Ishikawa (cell line): ENCODE data around the gene FOXO6.

Experiments used
- CEBPB ChIP-seq: IDR thresholded peaks from 2 replicates; pipeline ENCODE4 v1.6.1; 2012
- CREB1 ChIP-seq: IDR thresholded peaks from 2 replicates; pipeline ENCODE4 v1.6.1; 2012; ENCODE audit warnings: low read depth
- EGR1 ChIP-seq: IDR thresholded peaks from 2 replicates; pipeline ENCODE4 v1.6.1; 2012
- EP300 ChIP-seq: IDR thresholded peaks from 2 replicates; pipeline ENCODE4 v1.6.1; 2012; ENCODE audit warnings: borderline replicate concordance
- FOXM1 ChIP-seq: IDR thresholded peaks from 2 replicates; pipeline ENCODE4 v1.6.1; 2012; ENCODE audit warnings: low read depth, borderline replicate concordance
- NFIC ChIP-seq: IDR thresholded peaks from 2 replicates; pipeline ENCODE4 v1.6.1; 2012
- RAD21 ChIP-seq: IDR thresholded peaks from 2 replicates; pipeline ENCODE4 v1.6.1; 2012; ENCODE audit warnings: low read depth
- TAF1 ChIP-seq: IDR thresholded peaks from 2 replicates; pipeline ENCODE4 v1.6.1; 2012; ENCODE audit warnings: low read depth, mild to moderate bottlenecking
- TCF12 ChIP-seq: IDR thresholded peaks from 2 replicates; pipeline ENCODE4 v1.6.1; 2012; ENCODE audit warnings: low read depth
- TEAD4 ChIP-seq: IDR thresholded peaks from 2 replicates; pipeline ENCODE4 v1.6.1; 2012
- YY1 ChIP-seq: IDR thresholded peaks from 2 replicates; pipeline ENCODE4 v1.6.1; 2012; ENCODE audit warnings: low read depth
- ZBTB7A ChIP-seq: IDR thresholded peaks from 2 replicates; pipeline ENCODE4 v1.6.1; 2012; ENCODE audit warnings: low read depth
- TF ChIP-seq, protein P1 (sequence below): IDR thresholded peaks from 2 replicates; pipeline ENCODE4 v1.6.1; 2012; ENCODE audit warnings: low read depth, mild to moderate bottlenecking
- TF ChIP-seq, protein P2 (sequence below): IDR thresholded peaks from 2 replicates; pipeline ENCODE4 v1.6.1; 2012
- TF ChIP-seq, protein P3 (sequence below): IDR thresholded peaks from 2 replicates; pipeline ENCODE4 v1.6.1; 2012

Gene FOXO6

DNA sequence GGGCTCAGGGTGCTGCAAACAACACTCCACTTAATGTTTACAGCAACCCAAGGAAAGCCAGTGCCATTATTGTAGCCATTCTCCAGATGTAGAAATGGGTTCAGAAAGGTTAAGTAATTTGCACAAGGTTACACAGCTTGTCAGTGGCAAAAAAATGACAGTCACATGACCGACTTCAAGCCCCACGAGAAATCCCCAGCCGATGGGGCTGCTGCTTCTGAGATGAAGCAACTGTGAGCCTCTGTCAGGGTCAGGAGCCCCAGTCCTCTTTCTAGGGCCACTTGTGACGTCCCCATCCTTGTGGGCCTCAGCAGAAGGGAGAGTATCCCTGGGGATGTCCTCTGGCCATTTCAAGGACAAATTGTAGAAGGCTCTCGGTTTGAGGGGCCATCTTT lies 68.4 kb downstream of the FOXO6 start:
- TF ChIP-seq NFIC (0 out of 2 replicates have a peak, but pooled peaks have one; percentile 2), RAD21 (no peak)

DNA sequence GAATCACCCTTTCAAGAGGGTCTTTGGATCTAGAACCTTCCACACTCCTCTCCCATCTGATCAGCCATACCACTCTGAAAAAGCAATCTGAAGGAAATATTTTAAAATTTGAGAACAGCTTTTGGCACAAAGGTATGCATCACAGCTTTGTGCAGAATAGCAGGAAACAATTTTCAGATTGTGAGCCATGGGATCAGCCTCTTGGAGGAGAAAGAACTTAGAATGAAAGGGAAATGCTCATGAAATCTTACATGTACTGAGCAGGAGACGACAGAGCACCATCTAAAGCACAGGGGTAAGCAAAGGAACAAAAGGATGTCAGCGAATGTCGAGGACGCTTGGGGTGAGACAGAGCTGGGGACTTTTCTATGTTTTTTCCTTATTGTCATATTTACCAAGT lies 68.8 kb downstream of the FOXO6 start:
- no peak for TF ChIP-seq YY1
- TF ChIP-seq, protein P1, sequence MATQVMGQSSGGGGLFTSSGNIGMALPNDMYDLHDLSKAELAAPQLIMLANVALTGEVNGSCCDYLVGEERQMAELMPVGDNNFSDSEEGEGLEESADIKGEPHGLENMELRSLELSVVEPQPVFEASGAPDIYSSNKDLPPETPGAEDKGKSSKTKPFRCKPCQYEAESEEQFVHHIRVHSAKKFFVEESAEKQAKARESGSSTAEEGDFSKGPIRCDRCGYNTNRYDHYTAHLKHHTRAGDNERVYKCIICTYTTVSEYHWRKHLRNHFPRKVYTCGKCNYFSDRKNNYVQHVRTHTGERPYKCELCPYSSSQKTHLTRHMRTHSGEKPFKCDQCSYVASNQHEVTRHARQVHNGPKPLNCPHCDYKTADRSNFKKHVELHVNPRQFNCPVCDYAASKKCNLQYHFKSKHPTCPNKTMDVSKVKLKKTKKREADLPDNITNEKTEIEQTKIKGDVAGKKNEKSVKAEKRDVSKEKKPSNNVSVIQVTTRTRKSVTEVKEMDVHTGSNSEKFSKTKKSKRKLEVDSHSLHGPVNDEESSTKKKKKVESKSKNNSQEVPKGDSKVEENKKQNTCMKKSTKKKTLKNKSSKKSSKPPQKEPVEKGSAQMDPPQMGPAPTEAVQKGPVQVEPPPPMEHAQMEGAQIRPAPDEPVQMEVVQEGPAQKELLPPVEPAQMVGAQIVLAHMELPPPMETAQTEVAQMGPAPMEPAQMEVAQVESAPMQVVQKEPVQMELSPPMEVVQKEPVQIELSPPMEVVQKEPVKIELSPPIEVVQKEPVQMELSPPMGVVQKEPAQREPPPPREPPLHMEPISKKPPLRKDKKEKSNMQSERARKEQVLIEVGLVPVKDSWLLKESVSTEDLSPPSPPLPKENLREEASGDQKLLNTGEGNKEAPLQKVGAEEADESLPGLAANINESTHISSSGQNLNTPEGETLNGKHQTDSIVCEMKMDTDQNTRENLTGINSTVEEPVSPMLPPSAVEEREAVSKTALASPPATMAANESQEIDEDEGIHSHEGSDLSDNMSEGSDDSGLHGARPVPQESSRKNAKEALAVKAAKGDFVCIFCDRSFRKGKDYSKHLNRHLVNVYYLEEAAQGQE = no peak
- no peak for TF ChIP-seq CEBPB
- no peak for TF ChIP-seq TCF12
- TF ChIP-seq CREB1 = no peak
- TF ChIP-seq ZBTB7A = no peak
- no peak for TF ChIP-seq EP300
- TF ChIP-seq TAF1 = no peak
- TF ChIP-seq, protein P2, sequence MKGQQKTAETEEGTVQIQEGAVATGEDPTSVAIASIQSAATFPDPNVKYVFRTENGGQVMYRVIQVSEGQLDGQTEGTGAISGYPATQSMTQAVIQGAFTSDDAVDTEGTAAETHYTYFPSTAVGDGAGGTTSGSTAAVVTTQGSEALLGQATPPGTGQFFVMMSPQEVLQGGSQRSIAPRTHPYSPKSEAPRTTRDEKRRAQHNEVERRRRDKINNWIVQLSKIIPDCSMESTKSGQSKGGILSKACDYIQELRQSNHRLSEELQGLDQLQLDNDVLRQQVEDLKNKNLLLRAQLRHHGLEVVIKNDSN = no peak
- TF ChIP-seq FOXM1 = no peak
- TF ChIP-seq TEAD4 = no peak
- no peak for TF ChIP-seq RAD21
- no peak for TF ChIP-seq NFIC
- TF ChIP-seq, protein P3, sequence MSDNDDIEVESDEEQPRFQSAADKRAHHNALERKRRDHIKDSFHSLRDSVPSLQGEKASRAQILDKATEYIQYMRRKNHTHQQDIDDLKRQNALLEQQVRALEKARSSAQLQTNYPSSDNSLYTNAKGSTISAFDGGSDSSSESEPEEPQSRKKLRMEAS = no peak
- no peak for TF ChIP-seq EGR1

DNA sequence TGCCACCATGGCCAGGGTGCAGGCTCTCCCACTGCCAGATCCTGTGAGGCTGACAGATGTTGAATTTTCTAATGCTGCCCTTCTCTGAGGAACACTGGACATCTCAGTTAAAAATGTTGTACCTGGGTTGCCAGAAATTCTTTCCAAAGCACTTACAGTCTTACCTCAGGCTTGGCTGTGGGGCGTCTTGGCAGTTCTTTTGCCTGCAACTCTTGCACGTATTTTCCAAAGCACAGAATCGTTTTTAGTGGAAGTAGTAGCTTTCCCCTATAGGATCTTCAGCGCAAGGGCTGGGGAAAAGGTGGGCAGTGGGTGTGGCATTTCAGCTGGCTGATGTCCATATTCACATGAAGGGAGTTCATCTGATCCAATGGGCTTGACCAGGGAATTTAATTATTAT lies 69.3 kb downstream of the FOXO6 start:
- TF ChIP-seq NFIC (no peak), FOXM1 (no peak), RAD21 (no peak), ZBTB7A (no peak), CEBPB (no peak), TEAD4 (no peak), CREB1 (no peak), TAF1 (no peak), EGR1 (no peak), TCF12 (no peak), YY1 (no peak), EP300 (no peak)
- TF ChIP-seq, protein P1 = no peak
- TF ChIP-seq, protein P3 = no peak
- TF ChIP-seq, protein P2 = no peak

DNA sequence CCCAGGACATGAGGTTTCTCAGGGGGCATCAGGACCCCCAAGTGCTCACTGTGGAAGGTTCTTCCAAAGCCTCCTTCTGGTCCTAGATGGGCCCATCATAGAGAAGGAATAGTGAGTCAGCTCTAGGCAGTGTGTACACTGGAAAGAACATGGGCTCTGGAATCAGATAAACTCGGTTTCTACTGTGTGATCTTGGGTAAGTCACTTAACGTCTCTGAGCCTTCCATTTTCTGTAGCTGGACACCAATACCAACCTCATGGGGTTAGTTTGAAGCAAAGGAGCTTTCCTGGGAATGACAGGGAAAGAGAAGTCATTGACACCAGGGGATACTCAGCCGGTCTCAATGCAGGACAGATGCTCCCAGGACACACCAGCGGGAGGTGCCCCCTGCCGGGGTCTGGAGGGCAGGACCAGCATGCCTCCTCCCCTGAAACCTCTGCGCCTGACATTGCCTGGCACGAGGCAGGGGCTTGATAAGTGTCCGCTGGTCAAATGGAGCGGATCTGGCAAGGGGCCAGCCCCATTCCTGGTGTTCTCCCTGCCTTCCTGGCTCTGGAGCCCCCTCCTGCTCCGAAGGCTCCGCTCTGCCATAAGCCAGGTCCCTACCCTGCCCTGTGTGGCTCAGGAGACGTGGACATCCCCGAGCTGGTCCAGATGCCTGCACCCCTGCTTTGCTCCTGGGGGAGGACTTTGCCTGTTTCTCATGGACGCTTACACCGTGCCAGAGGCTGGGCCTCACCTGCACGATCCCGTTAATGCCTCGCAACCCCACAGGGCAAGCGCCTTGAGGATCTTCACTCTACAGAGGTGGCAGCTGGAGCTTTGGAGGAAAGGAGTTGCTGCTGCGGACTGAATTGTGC lies 70.5 kb downstream of the FOXO6 start:
- TF ChIP-seq ZBTB7A = no peak
- no peak for TF ChIP-seq EP300
- no peak for TF ChIP-seq FOXM1
- TF ChIP-seq CREB1 = no peak
- TF ChIP-seq, protein P1 = no peak
- TF ChIP-seq TCF12 = no peak
- TF ChIP-seq, protein P3 = no peak
- TF ChIP-seq TEAD4 = no peak
- TF ChIP-seq RAD21 = no peak
- TF ChIP-seq YY1 = no peak
- no peak for TF ChIP-seq NFIC
- TF ChIP-seq, protein P2 = no peak
- TF ChIP-seq EGR1 = no peak
- no peak for TF ChIP-seq TAF1
- no peak for TF ChIP-seq CEBPB
